Measurements from ENCODE around the gene TMEM217.
A peak's percentile ranks its signal among the peaks of the same experiment; 100 is the strongest.

TMEM217 gene

DNA sequence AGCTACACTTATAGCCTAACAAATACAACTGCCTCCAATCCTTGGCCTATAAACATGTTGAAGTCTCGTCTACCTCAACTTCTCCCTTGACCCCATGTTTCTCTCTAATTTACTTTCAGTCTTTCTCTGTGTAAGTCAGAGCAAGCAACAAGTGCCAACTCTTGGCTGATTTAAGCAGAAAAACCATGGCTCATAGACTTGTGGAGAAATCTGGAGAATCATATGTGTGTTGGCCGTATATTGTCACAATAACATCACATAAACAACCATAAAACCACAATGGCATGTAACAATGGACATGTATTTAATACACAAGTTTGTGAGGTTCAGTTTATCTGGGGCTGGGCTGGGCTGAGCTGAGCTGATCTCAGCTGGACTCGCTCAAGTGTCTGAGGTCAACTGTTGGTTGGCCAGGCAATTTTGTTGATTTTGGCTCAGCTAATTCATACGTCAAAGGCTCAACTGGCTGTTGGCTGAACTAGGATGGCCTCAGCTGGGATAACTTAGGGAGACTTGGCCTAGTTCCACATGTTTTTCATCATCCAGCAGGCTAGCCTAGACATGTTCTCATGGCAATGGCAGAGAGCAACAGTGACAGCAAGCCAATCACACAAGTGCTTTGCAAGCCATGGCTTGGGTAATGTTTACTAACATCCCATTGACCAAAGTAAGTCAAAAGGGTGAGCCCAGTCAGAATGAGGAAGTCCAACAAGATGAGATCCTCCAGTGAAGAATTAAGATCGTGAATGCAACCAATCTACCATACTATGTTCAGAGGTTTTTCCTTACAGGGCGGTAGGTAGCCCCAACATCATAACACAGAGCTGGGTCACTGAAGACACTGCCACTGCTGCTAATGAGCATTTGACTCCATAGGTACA lies 13.3 kb downstream of the TMEM217 start:
- DNase-seq (ENCODE audit: low spot score) (peak; percentile 64), FAIRE-seq (no peak)

DNA sequence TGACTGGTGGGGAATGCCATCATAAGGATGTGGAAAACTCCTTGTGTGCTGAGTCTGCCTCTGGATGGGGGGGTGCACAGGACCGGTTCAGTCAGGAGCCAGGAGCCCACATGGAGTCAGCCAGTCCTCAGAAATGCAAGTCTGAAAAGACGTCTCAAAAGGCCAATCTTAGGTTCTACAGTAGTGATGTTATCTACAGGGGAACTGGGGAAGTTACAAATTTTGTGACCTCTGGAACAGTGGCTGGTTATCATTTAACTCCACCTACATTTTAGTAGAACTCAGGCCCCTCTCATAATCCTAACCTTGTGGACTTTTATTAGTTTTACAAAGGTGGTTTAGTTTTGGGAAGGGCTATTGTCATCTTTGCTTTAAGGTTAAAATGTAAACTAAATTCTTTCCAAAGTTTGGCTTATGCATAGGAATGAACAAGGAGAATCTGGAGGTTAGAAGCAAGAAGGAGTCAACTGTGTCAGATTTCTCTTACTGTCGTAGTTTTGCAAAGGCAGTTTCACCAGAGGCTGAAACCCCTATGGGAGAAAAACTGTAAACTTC lies 14.1 kb downstream of the TMEM217 start:
- DNase-seq (ENCODE audit: low spot score) (no peak), FAIRE-seq (no peak)

DNA sequence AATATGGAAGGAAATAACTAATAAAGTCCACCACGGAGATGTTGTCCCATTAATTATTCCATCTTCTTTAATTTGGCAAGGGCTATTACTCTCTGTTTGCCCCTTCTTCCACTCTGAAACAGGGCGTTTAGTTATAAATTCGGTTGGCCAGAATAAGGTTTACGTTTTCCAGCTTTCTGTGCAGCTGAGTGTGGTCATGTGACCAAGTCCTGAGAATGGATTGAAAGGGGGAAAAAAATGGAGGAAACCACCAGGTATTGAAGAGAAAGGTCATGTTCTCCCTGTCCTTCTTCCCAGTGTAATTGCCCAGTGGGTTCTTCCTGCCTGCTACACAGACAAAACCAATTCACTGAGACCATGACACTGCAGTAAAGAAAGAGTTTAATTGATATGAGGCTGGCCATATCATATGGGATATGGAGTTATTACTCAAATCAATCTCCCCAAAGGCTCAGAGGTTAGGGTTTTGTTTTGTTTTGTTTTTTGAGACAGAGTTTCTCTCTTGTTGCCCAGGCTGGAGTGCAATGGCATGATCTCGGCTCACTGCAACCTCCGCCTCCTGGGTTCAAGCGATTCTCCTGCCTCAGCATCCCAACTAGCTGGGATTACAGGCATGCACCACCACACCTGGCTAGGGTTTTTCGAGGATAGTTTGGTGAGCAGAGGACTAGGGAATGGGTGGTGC lies 14.7 kb downstream of the TMEM217 start:
- FAIRE-seq (no peak), DNase-seq (ENCODE audit: low spot score) (no peak)

DNA sequence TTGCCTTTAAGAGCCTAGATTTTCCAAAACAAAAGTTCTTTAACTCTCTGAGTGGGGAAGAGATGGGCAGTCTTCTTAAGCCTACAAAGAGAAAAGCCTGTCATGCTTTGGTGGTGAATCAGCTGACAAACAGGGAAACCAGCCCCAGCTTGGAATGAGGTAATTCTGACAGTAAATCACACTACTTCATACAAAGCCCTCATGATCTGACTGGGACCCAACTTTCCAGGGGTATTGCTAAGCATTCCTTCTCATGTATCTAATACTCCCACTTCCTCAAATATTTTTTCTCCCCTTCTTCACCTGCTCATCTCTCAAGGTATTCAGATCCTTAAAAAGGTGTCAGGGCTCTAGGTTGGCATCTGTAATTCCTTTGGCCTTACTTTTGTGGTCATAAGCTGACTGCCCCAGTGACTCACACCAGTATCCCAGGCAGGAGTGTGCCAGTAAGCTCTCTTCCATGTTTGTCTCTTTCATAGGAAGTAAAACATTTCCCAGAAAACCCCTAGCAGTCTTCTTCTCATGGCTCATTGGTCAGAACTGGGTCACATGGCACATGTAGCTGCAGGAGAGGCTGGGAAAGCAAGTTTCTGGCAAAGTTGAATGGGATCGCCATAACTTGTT lies 15.4 kb downstream of the TMEM217 start:
- no peak for FAIRE-seq
- DNase-seq (ENCODE audit: low spot score) = peak; percentile 80

DNA sequence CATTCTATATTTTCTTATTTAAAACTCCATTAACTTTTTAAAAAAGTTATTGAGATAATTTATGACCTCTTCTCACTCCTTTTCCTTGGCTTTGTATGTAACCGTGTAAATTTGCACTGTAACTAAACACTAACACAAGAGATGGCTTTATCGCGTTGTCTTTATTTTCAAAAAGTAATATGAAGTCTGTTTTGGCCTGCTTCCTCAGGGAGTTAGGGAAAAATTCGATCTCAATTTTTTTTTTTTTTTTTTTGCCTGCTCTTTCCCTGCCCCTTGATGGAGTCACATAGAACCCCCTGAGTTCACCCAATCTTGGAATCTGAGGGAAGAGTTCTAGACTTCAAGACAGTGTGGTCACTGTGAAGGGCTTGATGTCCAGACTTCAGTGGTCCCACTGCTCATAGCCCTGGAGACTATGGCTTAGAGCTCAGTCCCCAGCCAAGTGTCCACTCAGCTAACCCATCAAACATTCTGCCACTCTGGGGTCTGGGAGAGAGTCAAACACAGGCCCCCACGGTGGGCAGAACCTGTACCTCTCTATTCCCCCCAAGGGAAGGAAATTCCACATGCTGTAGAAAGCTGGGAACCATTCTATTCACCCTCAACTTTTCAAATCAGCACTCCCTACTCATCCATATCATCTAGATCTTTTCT lies 16.0 kb downstream of the TMEM217 start:
- no peak for DNase-seq (ENCODE audit: low spot score)
- FAIRE-seq = no peak

DNA sequence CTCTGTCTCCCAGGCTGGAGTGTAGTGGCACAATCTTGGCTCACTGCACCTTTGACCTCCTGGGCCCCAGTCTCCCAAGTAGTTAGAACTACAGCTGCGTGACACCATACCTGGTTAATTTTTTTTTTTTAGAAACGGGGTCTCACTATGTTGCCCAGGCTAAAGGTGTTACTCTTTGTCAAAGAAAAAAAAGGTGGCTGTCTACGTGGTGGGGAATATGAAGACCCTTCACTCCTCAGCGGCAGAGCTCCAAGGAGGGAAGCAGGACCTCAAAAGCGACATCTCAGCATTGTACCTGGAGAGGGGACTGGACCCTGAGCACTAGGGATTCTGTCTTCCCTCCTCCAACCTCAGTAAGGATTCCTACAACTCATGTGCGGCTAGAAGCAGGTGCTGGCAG lies 16.8 kb downstream of the TMEM217 start:
- FAIRE-seq = no peak
- DNase-seq (ENCODE audit: low spot score) = no peak

DNA sequence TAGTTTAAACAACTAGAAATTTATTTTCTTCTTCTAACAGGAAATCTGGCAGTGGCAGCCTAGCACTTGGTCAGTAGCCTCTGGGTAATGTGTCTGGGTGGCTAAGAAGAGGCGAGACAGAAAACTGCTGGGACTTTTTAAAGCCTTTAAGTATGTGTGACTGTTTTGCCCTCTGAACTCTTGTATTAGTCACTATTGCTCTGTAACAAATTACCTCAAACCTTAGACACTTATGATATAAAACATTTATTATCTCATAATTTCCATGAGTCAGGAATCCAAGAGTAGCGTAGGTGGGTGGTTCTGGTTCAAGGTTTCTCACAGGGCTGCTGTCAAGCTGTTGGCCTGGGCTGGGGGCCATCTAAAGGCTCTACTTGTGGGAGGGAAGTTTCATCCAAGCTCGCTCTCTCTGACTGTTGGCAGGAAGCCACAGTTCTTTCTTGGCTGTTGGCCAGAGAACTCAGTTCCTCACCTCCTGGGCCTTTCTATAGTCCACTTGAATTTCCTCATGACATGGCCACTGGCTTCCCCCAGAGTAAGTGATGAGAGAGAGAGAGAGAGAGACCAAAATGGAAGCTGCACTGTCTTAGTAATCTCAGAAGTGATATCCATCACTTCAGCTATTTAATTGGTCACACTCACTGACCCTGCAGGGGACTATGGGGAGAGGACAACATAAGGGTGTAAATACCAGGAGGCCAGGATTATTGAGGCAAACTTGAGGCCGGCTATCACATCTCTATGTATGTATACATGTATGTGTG lies 17.8 kb downstream of the TMEM217 start:
- peak; percentile 88 for DNase-seq (ENCODE audit: low spot score)

DNA sequence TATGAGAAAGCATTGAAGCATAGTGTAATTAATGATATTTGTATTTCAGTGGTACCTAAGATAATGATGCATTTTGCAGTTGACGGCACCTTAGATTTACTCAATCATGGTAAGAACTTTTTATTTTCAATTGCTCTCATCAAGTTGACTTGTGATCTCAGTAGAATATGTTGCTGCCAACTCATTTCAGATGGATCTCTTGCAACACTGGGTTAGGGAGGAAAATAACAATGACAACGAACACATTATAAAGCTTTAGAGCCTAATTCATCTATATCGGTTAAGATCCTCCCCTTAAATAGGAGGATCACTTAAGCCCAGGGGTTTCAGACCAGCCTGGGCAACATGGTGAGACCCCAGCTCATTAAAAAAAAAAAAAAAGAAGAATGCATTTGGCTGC lies 18.4 kb downstream of the TMEM217 start:
- FAIRE-seq (no peak), DNase-seq (ENCODE audit: low spot score) (no peak)

More for the DNA sequence above, 17.8 kb downstream of the TMEM217 start:
- FAIRE-seq = no peak

DNA sequence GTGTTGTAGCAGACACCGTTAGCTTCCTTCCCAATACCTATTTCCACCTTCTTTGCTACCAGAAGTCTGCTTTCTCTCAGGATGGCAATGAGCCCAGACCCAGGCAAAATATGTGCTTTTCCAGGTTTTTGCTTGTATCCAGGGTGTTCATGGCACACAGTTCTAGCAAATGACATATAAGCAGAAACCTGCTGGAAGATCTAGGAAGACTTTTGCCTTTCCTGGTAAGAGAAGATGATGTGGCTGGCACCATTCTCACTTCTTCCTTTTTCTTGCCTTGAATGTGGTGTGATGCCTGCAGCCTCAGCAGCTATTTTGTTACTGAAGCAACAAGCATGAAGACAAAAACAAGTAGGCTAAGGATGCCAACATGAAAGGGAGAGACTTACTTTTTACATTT lies 19.6 kb downstream of the TMEM217 start:
- no peak for DNase-seq (ENCODE audit: low spot score)
- no peak for FAIRE-seq

DNA sequence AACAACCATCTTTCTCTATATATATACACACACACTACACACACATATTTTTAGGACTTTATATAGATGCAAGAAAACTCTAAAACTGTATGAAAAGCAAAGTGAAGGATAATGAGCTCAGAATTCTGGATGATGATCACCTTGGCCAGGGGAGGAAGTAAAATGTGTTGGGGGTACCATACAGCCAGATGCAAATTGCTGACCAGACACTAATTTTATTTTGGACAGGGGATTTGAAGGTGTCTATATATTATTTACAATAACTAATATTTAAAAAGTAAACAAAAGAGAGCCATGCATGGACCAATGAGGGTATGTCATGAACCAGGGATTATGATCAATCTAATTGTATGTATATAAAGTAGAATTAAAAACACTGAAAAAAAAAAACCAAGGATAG lies 20.2 kb downstream of the TMEM217 start:
- DNase-seq (ENCODE audit: low spot score) (no peak), FAIRE-seq (no peak)

DNA sequence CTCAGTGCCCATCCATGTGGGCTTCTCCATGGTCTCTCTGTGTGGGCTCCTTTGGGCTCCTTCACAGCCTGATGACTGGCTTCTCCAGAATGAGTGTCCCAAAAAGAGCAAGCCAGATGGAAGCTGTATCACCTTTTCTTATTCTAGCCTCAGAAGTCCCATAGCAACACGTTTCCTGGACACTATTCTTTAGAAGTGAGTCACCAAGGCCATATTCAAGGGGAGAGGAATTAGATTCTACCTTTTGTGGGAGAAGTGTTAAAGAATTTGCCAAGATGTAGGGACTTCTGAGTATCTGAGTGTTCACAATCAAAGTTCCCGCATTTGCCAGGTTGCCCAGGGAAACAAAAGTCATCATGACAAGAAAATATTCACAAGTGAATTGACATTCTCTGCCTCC lies 21.0 kb downstream of the TMEM217 start:
- FAIRE-seq (no peak), DNase-seq (ENCODE audit: low spot score) (no peak)

DNA sequence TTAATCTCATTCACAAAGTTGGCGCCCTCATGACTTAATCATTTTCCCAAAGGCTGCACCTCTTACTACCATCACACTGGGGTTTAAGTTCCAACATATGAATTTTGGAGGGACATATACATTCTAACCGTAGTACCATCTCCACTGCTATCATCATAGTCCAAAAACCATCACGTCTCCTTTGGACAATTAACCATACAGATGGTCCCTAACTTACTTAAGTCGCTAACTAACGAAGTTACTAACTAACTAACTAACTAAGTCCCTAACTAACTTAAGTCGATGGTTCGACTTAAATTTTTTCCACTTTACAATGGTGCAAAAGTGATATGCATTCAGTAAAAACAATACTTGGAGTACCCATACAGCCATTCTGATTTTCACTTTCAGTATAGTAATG lies 24.4 kb downstream of the TMEM217 start:
- DNase-seq (ENCODE audit: low spot score) (no peak), FAIRE-seq (no peak)

DNA sequence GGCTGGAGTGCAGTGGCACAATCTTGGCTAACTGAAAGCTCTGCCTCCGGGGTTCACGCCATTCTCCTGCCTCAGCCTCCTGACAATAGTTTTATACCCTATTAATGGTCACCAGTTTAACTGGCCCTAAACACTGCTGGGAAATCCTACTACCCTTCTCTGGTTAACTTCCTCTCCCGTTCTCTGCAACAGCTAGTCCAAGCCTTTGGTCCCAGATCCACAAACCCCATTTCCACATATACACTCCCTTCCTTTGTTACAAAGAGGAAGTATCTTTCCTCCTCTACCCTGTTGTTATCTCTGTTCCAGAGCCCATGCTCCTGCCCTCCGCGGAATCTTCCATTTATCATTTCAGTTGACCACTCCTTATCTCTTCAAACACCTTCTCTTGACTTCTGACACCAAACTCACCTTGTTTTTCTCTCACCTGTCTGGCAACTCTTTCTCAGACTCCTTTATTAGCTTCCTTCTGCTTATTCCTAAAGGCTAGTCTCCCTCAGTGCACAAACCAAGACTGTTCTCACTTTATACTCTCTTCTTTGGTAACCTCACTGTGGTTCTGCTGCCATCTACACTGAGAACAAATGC lies 25.4 kb downstream of the TMEM217 start:
- DNase-seq (ENCODE audit: low spot score) = no peak
- no peak for FAIRE-seq

DNA sequence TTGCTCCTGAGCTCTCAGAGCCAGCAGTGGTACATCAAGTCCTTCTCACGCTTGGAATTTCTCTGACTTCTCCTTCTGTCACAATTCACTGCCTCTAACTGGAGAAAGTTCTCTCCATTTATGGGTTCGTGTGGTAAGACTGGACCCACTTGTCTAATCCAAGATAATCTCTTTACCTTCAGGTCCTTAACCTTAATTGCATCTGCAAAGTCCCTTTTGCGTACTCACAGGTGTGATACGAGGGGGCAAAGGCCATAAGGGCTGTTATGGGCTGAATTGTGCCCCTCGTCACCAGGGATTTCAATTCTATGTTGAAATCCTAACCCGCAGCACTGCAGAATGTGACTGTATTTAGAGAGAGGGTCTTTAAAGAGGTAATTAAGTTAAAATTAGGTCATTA lies 27.8 kb downstream of the TMEM217 start:
- no peak for DNase-seq (ENCODE audit: low spot score)
- FAIRE-seq = no peak

DNA sequence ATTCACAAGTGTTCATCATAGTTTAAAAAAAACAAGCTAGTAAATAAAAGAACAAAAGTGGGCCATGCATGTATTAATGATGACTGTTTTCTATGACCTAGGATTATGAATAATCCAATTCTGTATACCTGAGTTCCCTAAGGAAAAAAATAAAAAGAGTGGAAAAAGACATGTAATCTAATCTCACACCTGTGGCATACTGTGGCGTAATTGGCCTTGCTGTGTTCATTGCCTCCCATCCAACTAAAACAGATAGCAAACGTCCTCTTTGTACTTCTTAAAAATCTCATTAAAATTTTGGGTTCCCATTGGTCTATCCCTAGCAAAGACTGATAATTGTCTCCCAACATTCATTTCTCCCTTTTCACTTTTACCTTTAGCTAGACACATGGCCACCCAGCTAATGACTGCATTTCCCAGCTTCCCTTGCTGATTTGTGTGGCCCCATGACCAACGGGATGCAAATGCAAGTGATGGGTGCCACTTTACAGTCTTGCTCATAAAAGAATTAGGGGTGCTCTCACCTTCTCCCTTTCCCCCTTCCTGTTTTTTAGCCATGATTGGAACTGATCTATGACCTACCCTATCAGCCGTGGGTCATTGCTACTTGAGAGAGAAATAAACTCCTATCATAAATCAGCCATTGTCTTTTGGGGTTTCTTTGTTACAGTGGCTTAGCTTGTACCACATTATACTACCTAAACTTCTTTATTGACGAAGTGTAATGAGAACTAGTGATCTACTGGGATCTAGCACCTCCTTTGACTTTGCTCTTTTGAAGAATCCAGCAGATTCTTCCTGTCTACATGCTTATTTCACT lies 32.4 kb downstream of the TMEM217 start:
- DNase-seq (ENCODE audit: low spot score) = no peak
- FAIRE-seq = no peak

DNA sequence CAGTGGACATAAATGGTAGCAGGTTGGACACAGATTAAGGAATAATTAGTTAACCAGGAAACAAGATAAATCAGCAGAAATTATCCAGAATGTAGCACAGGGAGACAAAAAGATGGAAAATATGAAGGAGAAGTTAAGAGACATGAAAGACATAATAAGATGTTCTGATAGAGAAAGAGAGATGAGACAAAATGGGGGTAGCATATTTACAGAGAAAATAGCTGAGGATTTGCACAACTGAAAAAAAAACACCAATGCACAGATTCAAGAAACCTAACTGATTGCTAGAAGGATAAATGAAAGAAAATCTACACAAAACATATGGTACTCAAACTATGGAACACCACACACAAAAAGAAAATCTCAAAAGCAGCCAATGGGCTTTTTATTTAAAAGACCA lies 35.0 kb downstream of the TMEM217 start:
- no peak for DNase-seq (ENCODE audit: low spot score)
- FAIRE-seq = no peak

DNA sequence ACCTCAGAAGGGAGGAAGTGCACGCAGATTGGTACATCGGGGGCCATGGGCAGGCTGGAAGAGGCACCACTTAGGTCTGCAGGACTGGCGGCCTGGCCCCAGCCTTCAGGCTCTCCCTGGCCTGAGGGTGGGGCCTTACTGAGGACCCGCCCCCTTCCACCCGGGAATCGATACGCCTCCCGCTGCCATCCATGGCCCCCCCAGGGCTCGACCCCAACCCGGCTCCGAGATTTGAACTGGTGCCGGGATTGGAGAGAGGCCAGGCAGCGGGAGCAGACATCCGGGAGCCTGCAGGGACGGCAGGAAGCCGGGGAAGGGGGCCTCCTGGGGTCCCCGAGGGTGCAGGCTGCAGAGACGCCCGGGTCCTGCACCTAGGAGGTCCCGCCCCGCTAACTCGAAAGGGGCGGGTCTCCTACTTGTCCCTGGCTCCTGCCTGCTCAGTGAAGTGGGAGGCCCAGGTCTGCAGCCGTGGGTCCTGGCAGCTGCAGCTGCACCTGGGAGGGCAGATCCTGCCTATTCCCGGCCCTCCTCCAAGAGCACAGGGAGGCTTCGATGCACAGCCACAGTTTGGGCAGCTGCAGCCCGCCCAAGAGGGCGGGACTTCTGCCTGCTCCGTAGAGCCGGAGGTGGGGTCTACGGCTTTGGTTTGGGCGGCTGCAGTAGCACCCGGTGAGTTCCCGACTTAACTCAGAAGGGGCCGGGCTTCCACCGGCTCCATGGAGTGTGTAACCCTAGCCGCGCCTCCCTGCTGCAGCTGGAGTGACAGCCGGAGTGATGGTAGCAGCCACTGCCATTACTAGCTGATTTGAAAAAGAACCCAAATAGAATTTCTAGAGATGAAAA lies 35.6 kb downstream of the TMEM217 start:
- FAIRE-seq = peak; percentile 32
- DNase-seq (ENCODE audit: low spot score) = peak; percentile 95

DNA sequence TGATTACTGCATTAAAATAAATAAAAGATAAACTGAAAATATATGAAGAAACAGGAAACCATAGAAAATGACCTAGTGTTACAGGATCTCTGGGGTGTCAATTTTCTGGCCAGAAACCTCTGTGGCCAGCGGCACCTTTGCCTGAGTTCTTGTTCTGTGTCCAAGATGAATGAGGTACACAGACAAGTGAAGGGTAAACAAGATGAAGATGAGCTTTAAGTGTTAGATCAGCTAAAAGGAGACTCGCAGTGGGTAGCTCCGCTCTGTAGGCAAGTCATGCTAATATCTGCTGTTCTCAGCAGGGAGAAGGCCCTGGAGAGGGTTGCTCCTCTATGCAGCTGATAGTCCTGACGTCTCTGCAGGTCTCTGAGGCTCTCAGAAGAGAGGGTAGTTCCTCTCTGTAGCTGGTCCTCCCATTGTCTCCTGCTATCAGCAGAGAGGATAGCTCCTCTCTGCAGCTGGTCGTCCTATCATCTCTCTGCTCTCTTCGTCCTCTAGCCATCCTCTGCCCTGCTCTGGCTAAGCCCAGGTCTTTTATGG lies 36.3 kb downstream of the TMEM217 start:
- DNase-seq (ENCODE audit: low spot score) = no peak
- FAIRE-seq = no peak

Measured in urothelium cell line (cell line).